Transverse colon (tissue), 4 donors: ENCODE data around the gene RABGGTA. TPM values are rescaled to one million over a fixed set of nuclear protein-coding genes. Genes with fewer than 3 reads are reported as not detected.
"Not testable (repeated sequence)": the region's sequence is repeated elsewhere in the genome, so short reads cannot be mapped to it uniquely, and the experiment has no call there.

Source experiments
- DNase-seq: peaks from one replicate; pipeline ENCODE4 v3.0.0-alpha.2; 2019
- H3K27ac ChIP-seq, 4 donors: fragments of 200-600 bp; sonication (generic); 2 replicates each; pipeline ENCODE4 v1.5.1; 2016 to 2018; ENCODE audit warnings: inconsistent platforms in 4 of 4
- H3K27me3 ChIP-seq: fragments of 200-600 bp; sonication (generic); 2 replicates; pipeline ENCODE4 v1.5.1; 2017; ENCODE audit warnings: inconsistent platforms
- H3K36me3 ChIP-seq, 4 donors: fragments of 200-600 bp; sonication (generic); 2 replicates each; pipeline ENCODE4 v1.5.1; 2017 to 2019; ENCODE audit warnings: inconsistent platforms in 4 of 4
- H3K4me1 ChIP-seq, 4 donors: fragments of 200-600 bp; sonication (generic); 2 replicates each; pipeline ENCODE4 v1.5.1; 2017 to 2020; ENCODE audit warnings: inconsistent platforms in 4 of 4
- H3K4me3 ChIP-seq, 4 donors: fragments of 200-600 bp; sonication (generic); 1 replicate in 1 of 4; 2 replicates in 3 of 4; pipeline versions ENCODE4 v1.5.1 to v1.6.1; 2017 to 2019; ENCODE audit warnings: inconsistent platforms in 4 of 4
- H3K9me3 ChIP-seq, 2 donors: fragments of 200-600 bp; sonication (generic); 2 replicates each; pipeline ENCODE4 v1.5.1; 2017 to 2019; ENCODE audit warnings: inconsistent platforms in 2 of 2
- CTCF ChIP-seq, 5 experiments: fragments of 200-600 bp in 3 of 5; fragments of 450-650 bp in 2 of 5; sonication (generic) in 3 of 5; IDR thresholded peaks; 1 replicate in 2 of 5; 2 replicates in 3 of 5; pipeline ENCODE4 v1.5.1; 2016 to 2017; ENCODE audit warnings: antibody characterized with exemption in 5 of 5, inconsistent platforms in 3 of 5, mild to moderate bottlenecking in 2 of 5, moderate library complexity in 1 of 5
- EP300 ChIP-seq: sonication (generic); formaldehyde crosslinking; IDR thresholded peaks from one replicate; pipeline ENCODE4 v1.6.1; 2017; ENCODE audit warnings: antibody characterized with exemption, low read depth
- POLR2A ChIP-seq: fragments of 450-650 bp; IDR thresholded peaks from one replicate; pipeline ENCODE4 v1.6.1; 2016; ENCODE audit warnings: antibody characterized with exemption, mild to moderate bottlenecking, moderate library complexity
- POLR2AphosphoS5 ChIP-seq, 3 donors: sonication (generic); formaldehyde crosslinking; IDR thresholded peaks; one replicate each; pipeline ENCODE4 v1.6.1; 2016; ENCODE audit warnings: antibody characterized with exemption in 3 of 3
- WGBS, 2 donors: methylation state at CpG; one replicate each; pipeline ENCODE4 v1.1.5; 2018; ENCODE audit warnings: low coverage in 1 of 2; 5-methylcytosine and 5-hydroxymethylcytosine counted together
- in situ Hi-C, 4 donors: fragments of 200-750 bp; cut with MboI; loops; one replicate each; pipeline versions ENCODE4 v1.15.0 to v1.15.1; 2017; ENCODE audit warnings: low sequenced_read_pairs in 3 of 4, low pct_ligation_motif_present in 1 of 4, low pct_unique_long_range_greater_than_20kb in 1 of 4
- intact Hi-C: fragments of 100-400 bp; cut with DNase I; formaldehyde crosslinking; loops from one replicate; pipeline ENCODE4 v1.15.1; 2023; ENCODE audit warnings: low total_unique reads
- total RNA-seq, 4 donors: library from RNA; depleted of rRNA; stranded (reverse); fragments of >200 nt; gene quantifications; one replicate each; pipeline ENCODE4 v1.1.0, GENCODE V29; 2016

RABGGTA gene
- total RNA-seq, 4 donors from 2014 or later: 47.3 to 227 (median 53.0) TPM

- TF ChIP-seq POLR2AphosphoS5 (IDR thresholded peaks at IDR 0.05) (no peak), EP300 (no peak), CTCF (IDR thresholded peaks at IDR 0.05) (no peak), POLR2A (no peak)
- H3K27me3 ChIP-seq: no peaks in the 10 kb centered on the region
- H3K36me3 ChIP-seq: no peaks in the 10 kb centered on the region
- H3K4me1 ChIP-seq: no peaks in the 10 kb centered on the region
- no peak overlapping the region for H3K27ac ChIP-seq
- DNase-seq: peak; percentile 3
- in situ Hi-C loops: loop anchor here (5.0 to 25.0 kb wide), 3 partner anchors 43 to 188 kb away; partner anchors contain the start of genes CBLN3 (in 3 of the 4), KHNYN (in 3 of the 4) and SDR39U1 (in 3 of the 4)
- no peaks in the 10 kb centered on the region for H3K9me3 ChIP-seq
- intact Hi-C loops: no loop called here
- no peak overlapping the region for H3K4me3 ChIP-seq
- 67% methylated on average over 9 of the region's 13 CpGs; no CpG with 5 or more reads in 1 of the 2 donors for WGBS, 2 donors
These were observed 22.0 kb downstream of the RABGGTA start for GRCh38 chr14:24249230-24250021.

- no peak for DNase-seq
- peaks cover 4 to 8% (median 6%) of the 10 kb centered on the region in 4 donors for H3K4me1 ChIP-seq
- 75% methylated on average over 7 of the region's 7 CpGs; no CpG with 5 or more reads in 1 of the 2 donors for WGBS, 2 donors
- no peak overlapping the region for H3K4me3 ChIP-seq
- in situ Hi-C loops: loop anchor here (5.0 to 25.0 kb wide), 3 partner anchors 45 to 190 kb away; partner anchors contain the start of genes CBLN3 (in 3 of the 4), KHNYN (in 3 of the 4) and SDR39U1 (in 3 of the 4)
- intact Hi-C loops: no loop called here
- H3K27ac ChIP-seq: peak overlapping the region in 1 of 4 donors; percentile 42
- H3K9me3 ChIP-seq: no peaks in the 10 kb centered on the region
- H3K36me3 ChIP-seq: no peaks in the 10 kb centered on the region
- no peak for TF ChIP-seq POLR2A
- TF ChIP-seq EP300: no peak
- no peak for TF ChIP-seq POLR2AphosphoS5 (IDR thresholded peaks at IDR 0.05)
- TF ChIP-seq CTCF (IDR thresholded peaks at IDR 0.05): no peak
- H3K27me3 ChIP-seq: no peaks in the 10 kb centered on the region
These were observed 24.0 kb downstream of the RABGGTA start for GRCh38 chr14:24247422-24247821.

- peak; percentile 5 for DNase-seq
- intact Hi-C loops (no loop called here), in situ Hi-C loops (loop anchor here (5.0 to 25.0 kb wide), 3 partner anchors 46 to 191 kb away; partner anchors contain the start of genes CBLN3 (in 3 of the 4), KHNYN (in 3 of the 4) and SDR39U1 (in 3 of the 4))
- TF ChIP-seq CTCF (IDR thresholded peaks at IDR 0.05): no peak
- no peak for TF ChIP-seq POLR2A
- TF ChIP-seq EP300: no peak
- TF ChIP-seq POLR2AphosphoS5 (IDR thresholded peaks at IDR 0.05): no peak
- no peak overlapping the region for H3K4me3 ChIP-seq
- H3K4me1 ChIP-seq: peaks cover 4 to 9% (median 8%) of the 10 kb centered on the region in 4 donors
- no peaks in the 10 kb centered on the region for H3K9me3 ChIP-seq
- peak overlapping the region in 1 of 4 donors; percentile 42 for H3K27ac ChIP-seq
- WGBS, 2 donors: 75% methylated on average over 3 of the region's 3 CpGs; no CpG with 5 or more reads in 1 of the 2 donors
- H3K27me3 ChIP-seq: no peaks in the 10 kb centered on the region
- H3K36me3 ChIP-seq: no peaks in the 10 kb centered on the region
These were observed 24.6 kb downstream of the RABGGTA start for GRCh38 chr14:24246765-24247212.

- DNase-seq: peak; percentile 4
- H3K4me3 ChIP-seq, H3K9me3 ChIP-seq, H3K36me3 ChIP-seq, H3K27ac ChIP-seq, H3K27me3 ChIP-seq, intact Hi-C loops: not testable (repeated sequence)
- WGBS, 2 donors: 80 to 95% methylated on average over 1 to 11 of the region's 11 CpGs
- in situ Hi-C loops: loop anchor here (5.0 to 25.0 kb wide), 3 partner anchors 47 to 192 kb away; partner anchors contain the start of genes CBLN3 (in 3 of the 4), KHNYN (in 3 of the 4) and SDR39U1 (in 3 of the 4)
- peaks cover 17 to 24% (median 22%) of the 10 kb centered on the region in 4 donors for H3K4me1 ChIP-seq
These were observed 26.0 kb downstream of the RABGGTA start for GRCh38 chr14:24245350-24245749.
